LNCAP (cell line): ENCODE measurements around the gene UST.

Experiments
- CTCF ChIP-seq: fragments of 450-650 bp; IDR thresholded peaks from 2 replicates; pipeline ENCODE4 v1.5.1; 2017; ENCODE audit warnings: mild to moderate bottlenecking

UST gene

GRCh38 chr6:148704400-148705246 lies 42.2 kb upstream of the UST start:
- no peak for TF ChIP-seq CTCF

- TF ChIP-seq CTCF: no peak
Observed at GRCh38 chr6:148708707-148709106, 38.1 kb upstream of the UST start.

GRCh38 chr6:148709577-148709976 lies 37.3 kb upstream of the UST start:
- no peak for TF ChIP-seq CTCF

GRCh38 chr6:148711833-148712654 lies 34.8 kb upstream of the UST start:
- no peak for TF ChIP-seq CTCF

GRCh38 chr6:148713033-148713738 lies 33.6 kb upstream of the UST start:
- no peak for TF ChIP-seq CTCF

GRCh38 chr6:148713921-148714320 lies 32.9 kb upstream of the UST start:
- TF ChIP-seq CTCF: no peak

- no peak for TF ChIP-seq CTCF
Observed at GRCh38 chr6:148716811-148717210, 30.0 kb upstream of the UST start.
